NCI-H1105 treated with DMSO at 0.1 percent for 48 hours (cell line): Measurements from ENCODE around the gene NAA60.
"Not testable (repeated sequence)": the region's sequence is repeated elsewhere in the genome, so short reads cannot be mapped to it uniquely, and the experiment has no call there.

ENCODE experiments used
- DNase-seq: peaks from one replicate; lab custom pipeline; 2025; lab: John Stamatoyannopoulos, UW

NAA60 gene

DNA sequence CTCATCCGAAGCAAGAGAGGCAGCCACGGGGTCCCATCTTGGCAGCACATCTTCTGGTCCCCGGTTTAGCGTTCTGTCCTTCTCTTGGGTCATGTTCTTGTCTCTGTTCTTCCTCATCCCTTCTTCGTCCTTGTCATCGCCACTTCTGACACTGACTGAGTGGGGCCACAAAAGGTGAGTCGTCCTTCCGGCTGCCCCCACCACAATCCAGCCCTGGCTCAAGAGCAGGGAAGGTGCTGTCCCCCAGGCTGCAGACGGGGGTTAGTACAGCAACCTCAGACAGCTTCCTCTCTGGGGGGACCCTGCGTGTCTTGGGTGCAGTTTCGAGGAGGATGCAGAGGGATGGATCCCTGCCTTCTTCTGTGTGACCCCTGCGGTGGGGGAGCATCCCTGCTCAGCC, 21.8 kb downstream of the NAA60 start:
- no peak for DNase-seq

DNA sequence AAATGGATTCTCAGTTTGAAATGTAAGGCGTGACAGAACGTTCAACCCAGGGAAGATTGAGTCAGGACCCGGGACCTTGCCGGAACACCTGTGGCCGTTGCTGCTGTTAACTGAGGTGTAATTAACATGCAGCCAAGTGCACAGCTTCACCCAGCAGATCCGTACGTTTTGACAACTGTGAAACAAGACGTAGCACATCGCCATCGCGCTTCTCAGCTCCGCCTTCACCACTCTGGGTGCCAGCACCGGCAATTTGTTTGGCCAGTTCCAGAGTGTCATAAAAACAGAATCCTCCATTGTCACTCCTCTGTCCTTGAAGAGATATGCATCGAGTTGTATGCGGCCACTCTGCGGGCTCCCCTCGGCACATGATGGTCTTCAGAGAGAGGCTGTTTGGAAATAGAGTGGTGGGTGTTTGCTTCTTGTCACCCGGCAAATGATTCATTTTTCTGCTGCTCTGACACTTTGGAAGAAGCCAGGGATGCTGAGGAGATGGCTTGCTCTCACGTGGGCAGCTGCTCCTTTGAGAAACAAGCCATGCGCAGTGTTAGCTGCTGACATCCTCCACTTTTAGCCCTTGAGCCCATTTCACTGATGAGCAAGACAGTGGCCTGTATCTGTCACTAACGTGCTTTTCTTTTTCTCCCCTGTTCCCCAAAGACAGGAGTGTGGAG, 22.6 kb downstream of the NAA60 start:
- no peak for DNase-seq

DNA sequence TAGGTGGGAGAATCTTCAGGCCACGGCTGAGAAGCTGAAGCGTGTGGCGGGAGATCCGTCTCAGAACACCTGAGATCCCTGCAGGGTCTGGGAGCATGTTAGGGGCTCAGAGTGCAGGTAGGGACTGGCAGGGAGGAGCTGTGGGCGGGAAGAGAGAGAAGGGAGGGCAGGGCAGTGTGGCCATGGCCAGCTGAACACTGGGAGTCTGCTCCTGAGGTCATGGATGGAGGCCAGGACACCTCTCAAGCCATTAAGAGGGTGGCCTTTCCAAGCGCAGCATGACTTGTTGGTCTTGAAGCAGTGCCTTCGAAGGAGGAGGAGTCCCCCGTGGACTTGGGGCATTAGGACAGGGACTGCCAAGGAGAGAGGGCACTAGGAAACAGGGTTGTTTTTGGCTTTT, 23.7 kb downstream of the NAA60 start:
- no peak for DNase-seq

DNA sequence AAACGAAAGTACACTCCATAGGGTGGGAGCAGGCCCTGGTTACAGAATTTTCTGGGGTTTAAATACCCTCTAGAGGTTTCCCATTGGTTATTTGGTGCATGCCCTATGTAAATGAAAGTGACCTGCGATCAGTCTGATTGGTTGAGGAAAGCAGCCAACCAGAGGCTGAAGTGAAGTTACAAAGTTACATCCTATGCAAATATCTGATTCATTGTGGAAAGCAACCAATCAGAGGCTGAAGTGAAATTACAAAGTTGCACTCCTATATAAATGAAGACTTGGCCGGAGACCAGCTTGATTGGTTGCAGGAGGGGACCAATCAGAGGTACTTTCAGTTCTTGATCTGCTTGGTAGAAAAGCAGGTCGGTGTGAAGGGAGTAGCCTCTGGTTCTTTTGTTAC, 24.4 kb downstream of the NAA60 start:
- DNase-seq: no peak

DNA sequence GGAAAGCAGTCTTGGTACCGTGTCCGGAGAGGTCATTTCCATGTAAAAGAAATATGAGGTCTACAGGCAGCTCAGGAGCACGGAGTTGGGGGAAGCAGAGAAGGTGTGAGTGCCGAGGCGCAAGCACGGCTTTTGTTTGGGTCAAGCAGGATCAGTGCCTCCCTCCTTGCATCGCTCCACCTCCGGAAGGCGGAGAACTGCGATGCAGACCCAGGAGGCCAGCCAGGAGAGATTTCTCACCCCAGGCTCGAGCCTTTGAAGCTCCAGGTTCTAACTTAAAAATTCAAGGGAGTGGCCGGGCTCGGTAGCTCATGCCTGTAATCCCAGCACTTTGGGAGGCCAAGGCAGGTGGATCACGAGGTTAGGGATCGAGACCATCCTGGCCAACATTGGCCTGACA, 25.0 kb downstream of the NAA60 start:
- DNase-seq: no peak

DNA sequence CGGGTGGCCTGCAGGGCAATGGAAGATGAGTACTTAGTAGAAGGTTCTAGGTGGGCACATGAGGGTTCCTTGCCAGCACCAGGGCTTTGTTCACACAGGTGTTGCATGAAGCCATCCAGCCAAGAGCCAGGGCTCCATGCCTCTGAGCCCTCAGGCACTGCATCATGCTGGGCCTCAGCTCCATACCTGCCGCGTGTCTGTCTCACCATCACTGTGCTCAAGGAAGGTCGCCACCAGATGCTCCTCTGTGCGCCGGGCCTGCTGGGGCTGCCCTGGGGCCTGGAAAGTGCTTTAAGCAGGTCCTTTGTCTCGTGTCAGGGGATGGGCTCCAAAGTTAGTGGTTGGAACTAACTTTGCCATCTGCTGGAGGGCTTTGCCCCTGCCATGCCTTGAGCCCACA, 26.3 kb downstream of the NAA60 start:
- no peak for DNase-seq

DNA sequence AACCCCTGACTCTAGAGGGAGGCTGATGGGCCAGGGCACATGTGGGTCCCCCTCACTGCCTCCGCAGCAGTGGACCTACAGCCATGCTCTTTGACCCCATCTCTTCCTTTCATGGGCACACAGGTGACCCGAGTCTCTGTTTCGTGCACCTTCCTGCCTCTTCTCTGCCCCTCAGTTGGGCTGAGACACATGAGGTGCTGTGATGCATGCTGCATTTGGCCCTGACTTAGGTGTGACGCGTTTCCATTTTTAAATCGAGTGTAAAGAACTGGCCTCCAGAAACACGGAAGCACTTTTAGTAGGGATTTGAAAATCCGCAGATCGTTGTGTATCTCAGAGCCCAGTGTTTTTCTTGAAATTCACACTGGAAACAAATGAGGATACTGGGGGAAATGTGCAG, 27.2 kb downstream of the NAA60 start:
- no peak for DNase-seq

DNA sequence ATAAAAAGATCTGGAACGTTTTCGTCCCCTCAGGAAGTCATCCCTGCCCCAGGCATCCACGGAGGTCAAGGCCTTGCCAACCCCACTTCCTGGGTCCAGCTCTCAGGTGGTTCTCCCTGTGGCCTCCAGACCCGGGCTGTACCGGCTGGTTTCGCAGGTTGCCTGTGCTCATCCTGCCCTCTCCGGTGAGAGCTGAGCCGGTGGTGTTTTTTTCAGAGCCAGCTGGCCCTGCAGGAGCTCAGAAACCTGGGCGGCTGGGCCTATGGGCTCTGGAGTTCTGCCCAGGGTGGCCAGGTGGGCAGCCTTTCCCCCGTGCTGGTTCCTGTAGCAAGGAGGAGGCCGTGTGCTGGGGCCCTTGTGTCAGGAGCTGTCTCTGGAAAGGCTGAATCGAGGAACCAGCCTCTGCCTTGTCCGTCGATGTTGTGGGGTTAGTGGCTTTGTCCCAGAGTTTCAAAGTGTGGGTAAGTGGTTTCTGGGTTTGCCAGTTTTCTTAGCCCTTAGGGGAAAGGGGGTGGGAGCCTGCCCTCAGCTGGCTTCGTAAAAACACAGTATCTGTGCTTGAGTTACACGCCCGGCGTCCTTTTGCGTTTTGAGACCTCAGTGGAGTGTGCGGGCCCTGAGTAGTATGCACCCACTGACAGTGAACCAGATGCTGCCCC, 28.2 kb downstream of the NAA60 start:
- DNase-seq: no peak

DNA sequence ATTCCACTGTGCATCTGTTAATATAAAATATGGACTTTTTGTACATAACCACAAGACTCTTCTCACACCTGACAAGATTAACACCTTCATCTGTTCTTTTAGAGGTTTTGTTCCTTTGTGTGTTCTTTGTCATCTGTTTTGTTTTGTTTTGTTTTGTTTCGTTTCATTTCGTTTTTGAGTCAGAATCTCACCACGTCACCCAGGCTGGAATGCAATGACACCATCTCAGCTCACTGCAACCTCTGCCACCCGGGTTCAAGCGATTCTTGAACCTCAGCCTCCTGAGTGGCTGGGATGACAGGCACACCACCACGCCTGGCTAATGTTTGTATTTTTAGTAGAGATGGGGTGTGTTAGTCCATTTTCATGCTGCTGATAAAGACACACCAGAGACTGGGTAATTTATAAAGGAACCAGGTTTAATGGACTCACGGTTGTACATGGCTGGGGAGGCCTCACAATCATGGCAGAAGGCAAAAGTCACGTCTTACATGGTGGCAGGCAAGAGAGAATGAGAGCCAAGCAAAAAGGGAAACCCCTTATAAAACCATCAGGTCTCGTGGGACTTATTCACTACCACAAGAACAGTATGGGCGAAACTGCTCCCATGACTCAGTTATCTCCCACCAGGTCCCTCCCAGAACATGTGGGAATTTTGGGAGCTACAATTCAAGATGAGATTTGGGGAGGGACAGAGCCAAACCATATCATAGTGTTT, 29.6 kb downstream of the NAA60 start:
- no peak for DNase-seq

DNA sequence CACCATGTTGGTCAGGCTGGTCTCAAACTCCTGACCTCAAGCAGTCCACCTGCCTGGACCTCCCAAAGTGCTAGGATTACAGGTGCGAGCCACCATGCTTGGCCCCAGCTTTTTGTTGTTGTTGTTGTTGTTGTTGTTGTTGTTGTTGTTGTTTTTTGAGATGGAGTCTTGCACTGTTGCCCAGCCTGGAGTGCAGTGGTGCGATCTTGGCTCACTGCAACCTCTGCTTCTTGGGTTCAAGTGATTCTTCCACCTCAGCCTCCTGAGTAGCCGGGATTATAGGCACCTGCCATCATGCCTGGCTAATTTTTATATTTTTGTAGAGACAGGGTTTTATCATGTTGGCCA, 30.1 kb downstream of the NAA60 start:
- DNase-seq: not testable (repeated sequence)

DNA sequence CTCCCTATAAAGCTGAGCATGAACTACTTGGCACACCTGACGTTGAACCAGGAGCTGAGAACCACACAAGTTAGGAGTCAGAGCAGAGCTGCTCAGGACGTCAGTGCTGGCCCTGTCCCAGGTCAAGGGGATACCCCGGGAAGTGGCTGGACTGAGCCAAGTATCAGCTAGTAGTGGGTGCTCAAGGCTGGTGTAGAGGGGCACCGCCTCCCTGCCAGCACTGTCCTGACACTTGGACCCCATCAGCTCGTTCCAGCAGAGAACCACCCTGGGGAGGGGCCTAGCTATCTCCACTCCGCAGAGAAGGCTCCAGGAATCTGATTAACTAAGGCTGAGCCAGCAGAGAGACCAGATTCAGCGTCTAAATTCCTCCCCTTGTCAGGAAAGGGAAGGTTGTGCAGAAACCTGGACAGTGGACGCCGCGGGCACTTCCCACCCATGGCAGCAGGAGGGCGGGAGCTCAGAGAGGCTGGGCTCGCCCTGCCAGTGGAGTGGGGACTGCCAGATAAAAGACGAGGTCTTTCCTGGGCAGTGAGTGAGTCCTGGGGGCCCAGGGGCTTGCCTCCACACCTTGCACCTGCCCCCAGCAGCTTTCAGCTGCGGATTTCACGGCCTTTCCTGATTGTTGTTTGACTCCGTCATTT, 30.8 kb downstream of the NAA60 start:
- no peak for DNase-seq

DNA sequence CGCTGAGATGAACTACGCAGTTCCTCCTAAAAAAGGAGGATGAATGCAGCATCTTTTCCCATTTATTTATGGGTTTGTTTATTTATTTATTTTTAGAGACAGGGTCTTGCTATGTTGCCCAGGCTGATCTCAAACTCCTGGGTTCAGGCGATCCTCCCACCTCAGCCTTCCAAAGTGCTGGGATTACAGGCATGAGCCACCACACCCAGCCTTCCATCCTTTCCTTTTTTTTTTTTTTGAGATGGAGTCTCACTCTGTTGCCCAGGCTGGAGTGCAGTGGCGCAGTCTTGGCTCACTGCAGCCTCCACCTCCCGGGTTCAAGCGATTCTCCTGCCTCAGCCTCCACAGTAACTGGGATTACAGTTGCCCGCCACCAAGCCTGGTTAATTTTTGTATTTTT, 31.4 kb downstream of the NAA60 start:
- DNase-seq: not testable (repeated sequence)

DNA sequence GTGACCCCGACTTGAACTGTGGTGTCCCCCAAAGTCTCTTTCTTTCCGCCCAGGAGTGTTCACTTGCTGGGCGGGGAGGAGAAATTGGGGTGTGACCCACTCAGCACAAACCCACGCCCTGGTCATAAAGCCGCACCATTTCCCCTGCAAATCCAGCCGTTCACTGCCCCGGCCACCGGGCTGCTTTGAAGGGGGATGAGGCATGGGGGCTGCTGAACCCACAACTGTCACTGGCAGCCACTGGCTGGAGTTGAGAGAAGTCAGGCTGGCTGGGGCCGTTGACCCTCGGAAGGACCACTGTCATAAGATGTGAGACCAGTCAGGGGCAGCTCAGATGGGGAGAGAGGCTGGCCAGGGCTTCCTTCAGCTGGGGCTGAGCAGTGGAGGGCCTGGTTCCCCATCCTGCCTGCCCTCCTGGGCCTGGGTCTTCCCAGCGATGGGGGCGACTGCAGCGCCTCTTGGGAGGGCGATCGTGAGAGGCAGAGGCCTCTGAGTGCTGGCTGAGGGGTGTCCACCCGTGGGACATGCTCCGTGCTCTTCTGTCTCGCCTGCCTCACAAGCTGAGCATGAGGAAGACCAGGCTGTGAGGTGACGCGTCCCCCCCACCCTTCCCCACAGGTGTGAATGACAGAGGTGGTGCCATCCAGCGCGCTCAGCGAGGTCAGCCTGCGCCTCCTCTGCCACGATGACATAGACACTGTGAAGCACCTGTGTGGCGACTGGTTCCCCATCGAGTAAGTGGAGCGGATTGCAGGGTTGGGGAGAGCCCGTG, 32.3 kb downstream of the NAA60 start:
- no peak for DNase-seq

DNA sequence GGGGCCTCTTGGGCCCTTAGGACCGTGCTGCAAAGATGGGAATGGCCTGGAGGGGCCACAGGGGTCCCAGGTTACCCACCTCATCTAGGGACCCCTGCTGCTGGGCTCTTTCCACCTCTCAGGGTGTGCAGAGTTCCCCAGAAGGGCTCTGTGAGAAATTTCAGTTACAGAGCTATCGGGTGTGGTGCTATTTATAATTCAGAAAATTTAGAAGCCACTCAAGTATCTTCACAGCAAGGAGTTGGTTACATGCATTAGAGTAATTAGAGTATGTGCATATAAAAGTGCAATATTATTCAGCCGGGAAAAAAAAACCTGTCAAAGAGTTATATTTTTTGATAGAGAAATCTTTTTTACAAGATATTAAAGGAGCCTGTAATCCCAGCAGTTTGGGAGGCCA, 32.9 kb downstream of the NAA60 start:
- no peak for DNase-seq

DNA sequence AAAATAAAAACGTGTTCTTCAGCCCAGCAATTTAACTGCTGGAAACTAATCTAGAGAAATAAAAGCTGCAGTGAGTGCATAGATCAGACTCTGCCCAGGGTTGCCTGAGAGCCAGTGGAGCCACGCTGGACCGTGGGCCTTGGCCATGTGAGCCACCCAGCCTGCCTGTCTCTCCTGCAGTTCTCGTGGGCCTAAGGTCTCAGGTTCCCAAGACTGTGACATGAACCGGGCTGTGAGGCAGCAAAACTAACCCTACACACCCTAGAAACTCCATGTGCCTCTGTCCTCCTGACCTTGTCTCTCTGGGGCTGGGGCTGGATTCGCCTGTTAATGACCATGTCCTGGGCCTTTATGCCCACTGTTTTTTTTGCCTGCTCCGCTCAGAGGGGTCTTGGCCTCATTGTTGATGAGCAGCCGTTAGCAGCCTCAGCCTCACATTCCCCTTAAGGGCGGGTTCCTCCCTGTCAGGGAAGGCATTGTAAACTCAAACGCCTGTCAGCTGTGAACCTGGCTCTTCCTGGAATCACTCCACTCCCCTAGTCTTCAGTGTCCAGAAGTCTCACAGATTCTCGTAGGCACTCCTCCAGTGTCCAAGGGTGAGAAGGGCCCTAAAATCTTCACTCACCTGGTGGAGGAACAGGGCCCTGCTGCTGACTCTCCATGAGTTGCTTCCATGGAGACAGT, 34.9 kb downstream of the NAA60 start:
- no peak for DNase-seq

DNA sequence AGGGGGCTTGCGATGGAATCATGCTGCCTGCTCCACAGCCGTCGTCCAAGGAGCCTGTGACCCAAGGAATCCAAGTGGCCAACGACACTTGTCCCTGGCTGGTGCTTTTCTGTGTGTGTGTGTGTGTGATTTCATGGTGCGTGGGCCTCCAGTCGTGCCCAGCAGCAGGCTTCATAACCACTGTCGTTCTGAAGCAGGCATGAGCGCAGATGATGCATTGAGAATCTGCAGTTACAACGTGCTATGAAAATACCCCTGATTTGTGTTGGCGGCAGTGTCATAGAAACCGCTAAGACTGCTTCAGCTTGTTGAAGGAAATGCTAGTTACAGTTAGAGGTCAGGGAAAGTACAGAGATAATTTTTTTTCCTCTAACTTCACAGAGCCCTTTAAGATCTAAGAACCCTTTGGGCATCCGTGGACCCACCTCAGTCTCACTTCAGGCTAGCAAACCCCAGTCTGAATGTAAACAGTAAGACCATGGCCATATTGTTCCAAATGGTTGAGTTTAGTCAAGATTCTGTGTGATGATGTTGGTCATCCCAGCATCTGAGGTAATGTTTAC, 36.3 kb downstream of the NAA60 start:
- no peak for DNase-seq

DNA sequence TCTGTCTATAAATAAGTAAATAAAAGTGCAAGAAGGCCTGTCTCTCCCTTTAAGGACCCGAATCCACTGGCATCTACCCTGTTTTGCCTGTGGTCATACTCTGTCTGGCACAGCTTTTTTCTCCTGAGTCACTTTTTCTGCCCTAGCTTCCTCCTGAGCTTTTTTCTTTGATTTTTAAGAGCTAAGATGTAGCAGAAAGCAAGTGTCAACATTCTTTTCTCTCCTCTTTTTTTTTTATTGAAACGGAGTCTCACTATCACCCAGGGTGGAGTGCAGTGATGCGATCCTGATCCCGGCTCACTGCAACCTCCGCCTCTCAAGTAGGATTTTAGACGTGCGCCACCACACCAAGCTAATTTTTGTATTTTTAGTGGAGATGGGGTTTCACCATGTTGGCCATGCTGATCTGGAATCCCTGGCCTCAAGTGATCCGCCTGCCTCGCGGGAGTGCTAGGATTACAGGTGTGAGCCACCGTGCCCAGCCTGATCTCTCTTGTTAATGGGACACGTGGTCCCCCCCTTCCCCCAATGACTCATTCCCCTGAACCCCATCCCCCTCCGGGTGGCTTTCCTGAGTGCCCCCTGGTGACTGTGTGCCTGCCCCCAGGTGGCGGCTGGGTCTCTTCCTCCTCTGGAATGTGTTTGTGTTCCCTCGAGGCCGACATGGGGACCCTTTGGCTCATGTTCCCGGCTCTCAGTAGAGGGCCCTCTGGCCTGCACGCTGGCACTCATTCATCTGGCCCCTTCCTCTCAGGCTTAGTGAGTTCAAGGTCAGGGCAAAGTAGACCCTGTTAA, 37.6 kb downstream of the NAA60 start:
- no peak for DNase-seq

DNA sequence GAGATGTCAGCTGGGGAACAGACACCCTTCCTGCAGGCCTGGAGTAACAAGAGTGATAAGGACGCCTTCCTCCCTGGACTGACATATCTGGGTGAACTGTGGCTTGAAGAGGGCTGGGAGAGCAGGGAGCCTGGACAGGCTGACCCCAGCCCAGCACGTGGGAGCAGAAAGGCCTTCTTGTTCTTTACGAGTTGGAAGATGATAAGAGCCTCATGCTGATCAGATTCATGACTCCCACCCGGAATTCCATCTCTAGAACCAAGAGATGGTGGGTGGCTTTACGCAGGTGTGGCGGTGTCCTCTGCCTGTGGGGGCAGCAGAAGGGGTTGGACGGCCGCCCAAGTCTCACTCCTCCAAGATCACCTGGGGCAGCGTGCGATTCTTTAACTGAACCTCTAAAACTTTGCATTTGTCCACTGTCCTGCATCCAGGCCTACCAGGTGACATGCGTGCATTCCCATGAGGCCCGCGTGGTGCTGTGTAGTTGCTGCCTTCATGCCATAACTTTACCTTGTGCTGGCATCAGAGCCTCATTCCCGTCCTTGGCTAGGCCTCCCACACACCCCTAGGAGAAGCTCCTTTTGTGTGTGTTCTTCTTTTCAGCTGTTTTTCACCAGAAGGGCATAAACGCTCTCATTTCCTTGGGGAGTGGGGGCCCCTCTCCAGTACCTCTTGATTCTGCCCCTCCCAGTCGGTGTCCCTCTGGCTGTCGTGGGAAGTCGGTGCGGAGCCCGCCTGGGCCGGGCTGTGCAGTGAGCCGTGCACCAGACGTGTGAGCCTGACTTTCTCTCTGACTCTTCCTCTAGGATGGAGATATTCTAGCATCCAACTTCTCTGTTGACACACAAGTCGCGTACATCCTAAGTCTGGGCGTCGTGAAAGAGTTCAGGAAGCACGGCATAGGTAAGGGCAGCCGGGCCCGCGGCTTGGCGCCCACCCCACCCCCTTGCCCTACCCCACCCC, 38.5 kb downstream of the NAA60 start:
- DNase-seq: no peak

DNA sequence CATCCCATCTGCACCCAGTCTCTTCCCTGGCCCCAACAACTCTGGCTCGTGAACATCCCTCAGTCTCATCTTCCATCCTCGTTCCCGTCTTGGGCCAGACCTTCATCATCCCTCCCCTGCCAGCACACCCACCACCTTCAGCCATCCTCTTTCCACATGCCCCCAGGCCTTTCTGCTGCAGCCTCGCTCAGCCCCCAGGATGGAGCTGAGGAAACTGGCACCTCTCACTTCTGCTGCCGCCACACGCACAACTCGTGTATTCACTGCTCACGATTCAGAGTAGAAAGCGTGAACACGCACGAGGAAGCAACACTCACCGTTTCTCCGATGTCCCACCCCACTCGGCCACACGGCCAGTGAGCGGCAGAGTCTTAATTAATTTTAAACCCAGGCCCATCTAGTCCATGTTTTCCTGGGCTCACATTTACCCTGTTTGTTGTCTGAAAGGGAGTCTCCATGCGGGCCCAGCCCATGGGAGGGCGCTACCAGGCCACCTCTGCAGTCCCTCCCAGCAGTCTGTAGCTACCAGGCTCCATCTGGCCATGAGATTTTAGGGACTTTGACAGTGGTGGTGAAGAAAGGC, 39.3 kb downstream of the NAA60 start:
- DNase-seq: no peak
